PFSK-1 (cell line): Measurements from ENCODE around the gene FAM168A.

Experiments
- POLR2AphosphoS5 ChIP-seq: IDR thresholded peaks from 2 replicates; pipeline ENCODE4 v1.6.1; 2012; ENCODE audit warnings: low read depth, mild to moderate bottlenecking, control low read depth, low read length, moderate library complexity
- TAF1 ChIP-seq: IDR thresholded peaks from 2 replicates; pipeline ENCODE4 v1.6.1; 2012; ENCODE audit warnings: low read length, control low read depth, borderline replicate concordance; ENCODE audit not compliant: insufficient read depth
- TF ChIP-seq, protein P1 (sequence below), 2 experiments: IDR thresholded peaks; 2 replicates each; pipeline versions ENCODE4 v1.6.1 to v1.8.0; 2011 to 2012; ENCODE audit warnings: low read depth in 2 of 2, low read length in 2 of 2, control low read depth in 1 of 2, inconsistent platforms in 1 of 2, mild to moderate bottlenecking in 1 of 2, moderate library complexity in 1 of 2; ENCODE audit not compliant: insufficient read depth in 1 of 2

DNA sequence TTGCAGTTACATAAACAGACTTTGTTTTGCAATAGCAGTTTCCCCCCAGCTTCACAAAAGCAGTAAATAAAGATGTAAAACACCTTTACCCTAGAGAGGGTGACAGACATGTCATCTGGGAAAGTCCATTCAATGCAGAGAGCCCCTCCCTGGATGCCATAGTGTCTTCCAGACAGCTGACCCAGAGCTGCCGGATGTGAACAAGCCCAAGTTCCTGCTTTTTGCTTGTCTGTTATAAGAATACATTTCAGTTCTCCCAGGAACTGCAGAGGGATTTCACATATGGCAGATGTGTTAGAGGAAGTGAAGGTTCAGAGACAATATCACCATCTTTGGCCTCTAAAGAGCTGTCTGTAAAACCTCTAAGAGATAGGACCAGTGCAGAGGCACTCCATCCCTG is 172.8 kb downstream of the FAM168A start:
- TF ChIP-seq TAF1 (no peak), POLR2AphosphoS5 (no peak)
- TF ChIP-seq, protein P1, sequence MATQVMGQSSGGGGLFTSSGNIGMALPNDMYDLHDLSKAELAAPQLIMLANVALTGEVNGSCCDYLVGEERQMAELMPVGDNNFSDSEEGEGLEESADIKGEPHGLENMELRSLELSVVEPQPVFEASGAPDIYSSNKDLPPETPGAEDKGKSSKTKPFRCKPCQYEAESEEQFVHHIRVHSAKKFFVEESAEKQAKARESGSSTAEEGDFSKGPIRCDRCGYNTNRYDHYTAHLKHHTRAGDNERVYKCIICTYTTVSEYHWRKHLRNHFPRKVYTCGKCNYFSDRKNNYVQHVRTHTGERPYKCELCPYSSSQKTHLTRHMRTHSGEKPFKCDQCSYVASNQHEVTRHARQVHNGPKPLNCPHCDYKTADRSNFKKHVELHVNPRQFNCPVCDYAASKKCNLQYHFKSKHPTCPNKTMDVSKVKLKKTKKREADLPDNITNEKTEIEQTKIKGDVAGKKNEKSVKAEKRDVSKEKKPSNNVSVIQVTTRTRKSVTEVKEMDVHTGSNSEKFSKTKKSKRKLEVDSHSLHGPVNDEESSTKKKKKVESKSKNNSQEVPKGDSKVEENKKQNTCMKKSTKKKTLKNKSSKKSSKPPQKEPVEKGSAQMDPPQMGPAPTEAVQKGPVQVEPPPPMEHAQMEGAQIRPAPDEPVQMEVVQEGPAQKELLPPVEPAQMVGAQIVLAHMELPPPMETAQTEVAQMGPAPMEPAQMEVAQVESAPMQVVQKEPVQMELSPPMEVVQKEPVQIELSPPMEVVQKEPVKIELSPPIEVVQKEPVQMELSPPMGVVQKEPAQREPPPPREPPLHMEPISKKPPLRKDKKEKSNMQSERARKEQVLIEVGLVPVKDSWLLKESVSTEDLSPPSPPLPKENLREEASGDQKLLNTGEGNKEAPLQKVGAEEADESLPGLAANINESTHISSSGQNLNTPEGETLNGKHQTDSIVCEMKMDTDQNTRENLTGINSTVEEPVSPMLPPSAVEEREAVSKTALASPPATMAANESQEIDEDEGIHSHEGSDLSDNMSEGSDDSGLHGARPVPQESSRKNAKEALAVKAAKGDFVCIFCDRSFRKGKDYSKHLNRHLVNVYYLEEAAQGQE (IDR thresholded peaks at IDR 0.05; ENCODE audit: insufficient read depth in 1 of 2, low read depth in 2 of 2, low read length in 2 of 2): no peak
